Kidney glomerular epithelial cell (primary cell): ENCODE results near the gene CYP4X1.
"Not testable (repeated sequence)": the region's sequence is repeated elsewhere in the genome, so short reads cannot be mapped to it uniquely, and the experiment has no call there.

Experiments
- DNase-seq: peaks from one replicate; lab custom pipeline; 2025; lab: John Stamatoyannopoulos, UW

CYP4X1 gene

DNA sequence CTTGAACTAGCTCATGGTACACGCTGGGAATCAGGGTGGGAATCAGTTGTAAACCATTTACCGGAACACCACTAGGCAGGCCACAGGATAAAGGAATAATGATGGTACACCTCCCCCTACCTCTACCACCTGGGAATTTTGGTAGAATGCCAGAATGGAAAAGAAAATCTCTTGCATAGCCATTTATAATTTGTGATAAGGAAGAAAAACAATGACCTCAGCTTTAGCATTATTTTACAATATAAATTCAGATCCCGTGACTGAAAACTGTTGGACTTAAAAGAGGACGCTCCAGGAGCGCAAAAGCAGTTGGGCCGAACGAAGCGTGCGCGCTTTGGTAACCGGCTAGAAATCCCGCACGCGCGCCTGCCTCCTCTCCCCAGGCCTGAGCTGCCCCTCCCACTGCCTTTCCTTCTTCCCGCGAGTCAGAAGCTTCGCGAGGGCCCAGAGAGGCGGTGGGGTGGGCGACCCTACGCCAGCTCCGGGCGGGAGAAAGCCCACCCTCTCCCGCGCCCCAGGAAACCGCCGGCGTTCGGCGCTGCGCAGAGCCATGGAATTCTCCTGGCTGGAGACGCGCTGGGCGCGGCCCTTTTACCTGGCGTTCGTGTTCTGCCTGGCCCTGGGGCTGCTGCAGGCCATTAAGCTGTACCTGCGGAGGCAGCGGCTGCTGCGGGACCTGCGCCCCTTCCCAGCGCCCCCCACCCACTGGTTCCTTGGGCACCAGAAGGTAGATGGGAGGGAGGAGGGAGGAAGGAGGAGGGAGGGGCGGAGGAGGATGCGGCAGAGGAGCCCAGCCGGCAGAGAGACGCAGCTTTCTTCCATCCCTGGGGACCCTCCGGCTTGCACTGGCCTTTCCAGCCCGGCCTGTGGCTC is at the start of gene CYP4X1:
Gene CYP4X1, plus strand, starts transcription at position 402 of the 873 bp plus-strand sequence. Its CDS starts 149 bp downstream, at position 551.
- DNase-seq = no peak

DNA sequence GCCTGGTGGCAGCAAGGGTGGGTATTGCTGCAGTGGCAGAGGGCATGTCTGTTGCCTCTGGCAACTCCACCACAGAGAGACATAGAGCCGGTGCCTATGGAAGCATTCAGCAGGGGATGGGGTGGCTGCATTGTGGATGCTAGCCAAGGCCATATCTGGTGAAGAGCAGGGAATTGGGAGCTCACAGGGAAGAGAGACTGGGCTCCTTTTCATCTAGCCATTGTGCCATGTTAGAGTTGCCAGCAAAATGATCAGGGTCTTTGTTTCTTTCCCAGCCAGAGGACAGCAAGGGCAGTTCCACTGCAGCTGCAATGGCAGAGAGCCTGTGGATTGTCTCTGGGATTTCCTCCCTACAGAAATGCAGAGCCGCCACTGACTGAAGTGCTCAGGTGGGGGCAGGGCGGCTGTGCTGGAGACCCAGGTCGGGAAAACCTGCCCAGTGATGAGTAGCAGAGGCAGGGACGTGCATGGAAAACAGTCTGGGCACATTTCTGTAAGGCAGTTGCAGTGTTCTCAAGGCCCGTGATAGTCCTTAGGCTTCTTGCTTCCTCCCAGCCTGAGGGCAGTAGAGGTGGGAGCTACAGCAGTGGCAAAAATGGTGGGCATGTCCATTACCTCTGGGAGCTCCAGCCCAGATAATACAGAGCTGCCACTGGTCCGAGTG is 40.2 kb upstream of the CYP4X1 start:
- DNase-seq = no peak

- no peak for DNase-seq
These were observed 39.5 kb upstream of the CYP4X1 start for GRCh38 chr1:46983830-46984586.

- not testable (repeated sequence) for DNase-seq
These were observed 32.9 kb upstream of the CYP4X1 start for GRCh38 chr1:46990541-46990940.

DNA sequence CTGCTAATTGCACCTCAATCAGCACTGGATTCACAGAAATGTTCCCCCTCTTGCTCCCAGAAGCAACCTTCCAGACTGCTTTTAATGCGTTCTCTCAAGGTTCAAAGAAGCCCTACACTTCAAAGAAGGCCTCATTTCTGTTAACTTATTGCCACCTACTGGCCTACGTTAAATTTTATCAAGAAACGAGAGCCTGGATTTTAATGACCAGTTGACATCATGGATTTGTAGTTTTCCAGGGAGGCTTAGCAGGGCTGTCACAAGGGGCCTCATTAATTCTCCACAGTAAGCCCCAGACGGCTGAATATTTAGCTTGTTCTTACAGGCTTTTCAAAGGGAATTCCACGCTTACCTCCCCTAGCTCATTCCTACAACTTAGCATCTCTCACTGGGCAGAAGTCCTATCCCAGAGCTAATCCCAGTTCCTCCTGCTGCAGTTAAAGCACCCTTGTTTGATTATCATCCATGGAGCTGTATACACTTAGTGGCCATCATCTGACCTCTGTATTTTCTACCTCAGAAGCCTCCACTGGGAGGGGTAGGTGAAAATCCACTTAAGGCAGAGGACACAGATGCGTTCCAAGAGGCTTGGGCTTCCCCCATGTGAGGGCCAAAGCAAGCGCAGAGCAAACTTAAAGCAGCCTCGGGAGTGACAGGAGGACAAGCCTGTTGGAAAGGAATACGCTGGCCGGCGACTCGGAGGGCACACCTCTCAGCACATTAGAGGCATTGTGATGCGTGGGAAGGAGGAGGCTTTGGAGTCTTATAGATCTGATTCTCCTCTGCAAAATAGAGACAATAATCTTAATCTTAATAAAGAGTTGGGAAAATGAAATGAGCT is 32.2 kb upstream of the CYP4X1 start:
- DNase-seq = peak; percentile 16

GRCh38 chr1:46996659-46997281 is 26.7 kb upstream of the CYP4X1 start:
- no peak for DNase-seq

DNA sequence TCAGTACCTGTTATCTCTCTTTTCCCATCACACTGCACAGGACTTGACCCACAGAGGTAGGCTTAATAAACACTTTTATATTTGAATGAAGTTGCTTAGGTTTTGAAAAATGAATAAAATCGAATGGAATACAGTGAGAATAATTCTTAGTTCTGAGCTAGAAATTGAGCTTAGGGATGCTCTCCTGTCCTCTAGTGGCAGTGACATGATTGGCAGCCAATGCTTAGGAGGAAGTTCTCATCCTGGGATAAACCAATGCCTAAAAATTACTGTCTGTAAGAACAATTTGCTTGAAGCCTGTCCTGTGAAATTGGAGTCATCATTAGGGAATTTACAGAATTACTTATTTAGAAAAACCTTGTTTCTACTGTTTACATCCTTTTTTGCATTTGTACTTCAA is 21.3 kb upstream of the CYP4X1 start:
- DNase-seq = no peak

DNA sequence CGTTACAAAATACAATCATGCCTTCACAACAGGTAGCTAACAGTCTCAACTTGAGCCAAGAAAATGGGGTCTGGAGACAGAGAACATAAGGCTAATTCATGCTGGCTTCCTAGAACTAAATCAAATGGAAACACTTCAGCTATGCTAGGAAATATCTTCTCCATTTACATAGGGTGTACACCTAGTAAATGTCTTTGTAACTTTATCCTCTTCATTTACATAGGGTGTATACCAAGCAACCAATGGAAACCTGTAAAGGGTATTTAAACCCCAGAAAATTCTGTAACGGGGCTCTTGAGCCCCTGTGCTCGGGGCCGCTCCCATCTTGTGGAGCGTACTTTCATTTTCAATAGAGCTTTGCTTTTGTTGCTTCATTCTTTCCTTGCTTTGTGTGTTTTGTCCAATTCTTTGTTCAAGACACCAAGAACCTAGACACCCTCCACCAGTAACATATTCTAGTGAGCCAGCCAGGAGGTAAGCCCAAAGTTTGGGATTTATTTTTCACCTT is 19.5 kb upstream of the CYP4X1 start:
- DNase-seq = no peak

DNA sequence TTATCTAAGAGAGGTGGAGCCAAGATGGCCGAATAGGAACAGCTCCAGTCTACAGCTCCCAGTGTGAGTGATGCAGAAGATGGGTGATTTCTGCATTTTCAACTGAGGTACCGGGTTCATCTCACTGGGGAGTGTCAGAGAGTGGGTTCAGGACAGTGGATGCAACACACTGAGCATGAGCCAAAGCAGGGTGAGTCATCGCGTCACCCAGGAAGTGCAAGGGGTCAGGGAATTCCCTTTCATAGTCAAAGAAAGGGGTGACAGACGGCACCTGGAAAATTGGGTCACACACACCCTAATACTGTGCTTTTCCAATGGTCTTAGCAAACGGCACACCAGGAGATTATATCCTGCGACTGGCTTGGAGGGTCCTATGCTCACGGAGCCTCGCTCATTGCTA is 17.0 kb upstream of the CYP4X1 start:
- DNase-seq = not testable (repeated sequence)

DNA sequence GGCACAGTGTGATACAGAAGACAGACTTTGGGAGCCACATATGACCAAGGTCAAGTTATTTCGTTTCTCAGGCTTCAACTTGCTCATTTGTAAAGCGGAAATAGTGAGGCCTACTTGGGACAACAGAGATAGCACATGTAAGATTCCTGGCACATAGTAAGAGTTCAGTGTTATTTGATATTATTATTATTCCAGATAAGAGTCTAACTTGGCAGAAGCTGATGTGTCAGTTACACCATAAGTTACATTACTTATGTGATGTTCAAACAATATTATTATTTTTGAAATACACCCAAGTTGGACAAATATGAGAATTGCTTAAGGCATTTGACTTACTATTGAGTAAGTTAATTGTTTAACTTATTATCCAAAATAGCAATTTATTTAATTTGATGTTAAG is 10.2 kb upstream of the CYP4X1 start:
- DNase-seq = no peak

DNA sequence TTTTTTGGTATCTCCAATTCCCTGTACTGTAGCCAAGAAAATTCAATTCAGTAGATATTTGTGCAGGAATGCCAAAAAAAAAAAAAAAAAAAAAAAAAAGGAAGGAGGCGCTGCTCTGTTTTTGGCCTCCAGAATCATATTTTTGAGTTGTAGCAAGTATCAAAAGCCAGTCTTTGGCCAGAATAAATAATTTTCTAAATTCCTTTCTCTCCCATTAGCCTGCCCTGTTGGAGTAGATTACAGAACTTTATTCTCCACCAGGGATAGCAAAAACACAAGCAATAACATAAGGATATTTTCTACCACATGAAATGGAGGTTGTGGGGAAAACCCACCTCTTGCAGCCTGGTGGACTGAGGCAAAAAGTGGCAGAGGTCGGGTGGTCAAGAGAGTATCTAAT is 2.4 kb upstream of the CYP4X1 start:
- no peak for DNase-seq

- no peak for DNase-seq
These were observed 802 bp downstream of the CYP4X1 start for GRCh38 chr1:47024141-47024801.

- DNase-seq = no peak
These were observed 6.8 kb downstream of the CYP4X1 start for GRCh38 chr1:47030170-47030805.

- DNase-seq = no peak
These were observed 7.6 kb downstream of the CYP4X1 start for GRCh38 chr1:47031059-47031458.

DNA sequence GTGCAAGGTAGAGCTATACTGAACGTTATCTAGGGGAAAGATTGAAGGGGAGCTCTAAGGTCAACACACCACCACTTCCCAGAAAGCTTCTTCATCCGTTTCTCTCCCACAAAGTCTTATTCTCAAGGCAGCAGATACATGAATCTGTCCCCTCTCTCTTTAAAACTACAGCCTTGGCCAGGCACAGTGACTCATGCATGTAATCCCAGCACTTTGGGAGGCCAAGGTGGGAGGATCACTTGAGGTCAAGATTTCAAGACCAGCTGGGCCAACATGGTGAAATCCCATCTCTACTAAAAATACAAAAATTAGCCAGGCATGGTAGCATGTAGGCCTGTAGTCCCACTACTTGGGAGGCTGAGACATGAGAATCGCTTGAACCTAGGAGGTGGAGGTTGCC is 8.1 kb downstream of the CYP4X1 start:
- no peak for DNase-seq

GRCh38 chr1:47036764-47037163 is 13.3 kb downstream of the CYP4X1 start:
- no peak for DNase-seq

- no peak for DNase-seq
These were observed 35.9 kb downstream of the CYP4X1 start for GRCh38 chr1:47059376-47059775.

DNA sequence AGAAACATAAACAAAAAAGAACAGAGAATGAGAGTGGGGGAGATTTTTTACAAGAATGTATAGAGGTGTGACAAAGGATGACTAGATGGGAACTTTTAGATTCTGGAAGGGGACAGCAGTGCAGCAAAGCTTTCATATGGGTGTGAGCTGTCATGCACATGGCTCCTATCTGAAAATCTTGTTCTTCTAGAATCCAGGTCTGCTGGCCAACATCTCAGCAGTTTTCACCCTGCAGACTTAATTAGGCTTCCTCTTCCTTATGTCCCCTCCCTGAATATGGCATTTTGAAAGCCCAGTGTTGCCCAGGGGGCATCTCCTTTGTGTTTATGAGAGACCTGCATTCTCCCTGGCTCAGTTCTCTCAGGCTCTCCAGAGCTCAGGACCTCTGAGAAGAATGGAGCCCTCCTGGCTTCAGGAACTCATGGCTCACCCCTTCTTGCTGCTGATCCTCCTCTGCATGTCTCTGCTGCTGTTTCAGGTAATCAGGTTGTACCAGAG is 43.7 kb downstream of the CYP4X1 start, which contains the start of gene CYP4Z1:
Gene CYP4Z1, plus strand, starts transcription at position 135 of the 498 bp plus-strand sequence. Its CDS starts 260 bp downstream, at position 395.
- DNase-seq = no peak

GRCh38 chr1:47069080-47069479 is 45.6 kb downstream of the CYP4X1 start:
- not testable (repeated sequence) for DNase-seq

GRCh38 chr1:47069509-47069908 is 46.0 kb downstream of the CYP4X1 start:
- DNase-seq = not testable (repeated sequence)
